Measurements from ENCODE around the gene ABCC3. TPM values are rescaled to one million over a fixed set of nuclear protein-coding genes. Genes with fewer than 3 reads are reported as not detected.

Gene ABCC3
- total RNA-seq, 1 donor from 2014 or later: 0.67 TPM

- TF ChIP-seq CTCF (IDR thresholded peaks at IDR 0.05; ENCODE audit: unreplicated experiment): no peak
- no peak overlapping the region for H3K4me3 Mint-ChIP-seq (ENCODE audit: unreplicated experiment)
- peaks cover 7% of the 10 kb centered on the region for H3K4me1 Mint-ChIP-seq (ENCODE audit: unreplicated experiment)
Measured at GRCh38 chr17:50686494-50687199, 52.0 kb downstream of the ABCC3 start.

DNA sequence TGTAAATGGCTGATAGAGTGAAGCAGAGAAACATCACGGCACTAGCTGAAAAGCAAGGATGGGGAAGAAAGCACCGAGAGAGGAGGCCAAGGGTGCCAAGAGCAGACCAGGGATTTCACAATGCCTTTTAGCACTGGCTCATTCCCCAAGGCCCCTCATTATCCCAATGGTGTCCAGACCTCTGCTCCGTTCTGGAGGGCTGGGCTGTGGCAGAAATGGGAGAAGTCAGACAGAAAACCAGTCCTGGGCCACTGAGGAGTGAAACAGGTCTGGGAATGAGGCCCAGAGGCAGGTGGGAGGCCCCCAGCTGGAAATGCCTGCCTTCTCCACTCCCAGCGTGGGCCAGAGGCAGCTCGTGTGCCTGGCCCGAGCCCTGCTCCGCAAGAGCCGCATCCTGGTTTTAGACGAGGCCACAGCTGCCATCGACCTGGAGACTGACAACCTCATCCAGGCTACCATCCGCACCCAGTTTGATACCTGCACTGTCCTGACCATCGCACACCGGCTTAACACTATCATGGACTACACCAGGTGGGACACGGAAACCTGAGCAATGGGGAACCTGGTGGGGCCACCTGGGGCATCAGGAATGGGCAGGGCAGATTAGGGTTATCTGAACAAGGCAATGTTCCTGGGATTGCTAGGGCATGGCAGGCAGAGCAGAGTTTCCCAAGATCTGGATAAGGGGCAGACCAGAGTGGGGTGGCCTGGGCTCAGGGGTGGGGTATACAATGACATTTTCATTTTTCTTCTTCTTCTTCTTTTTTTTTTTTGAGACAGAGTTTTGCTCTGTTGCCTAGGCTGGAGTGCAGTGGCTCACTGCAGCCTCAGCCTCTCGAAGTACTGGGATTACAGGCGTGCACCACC is 52.8 kb downstream of the ABCC3 start:
- H3K27me3 Mint-ChIP-seq (ENCODE audit: unreplicated experiment): peaks cover 3% of the 10 kb centered on the region
- H3K9me3 Mint-ChIP-seq (ENCODE audit: unreplicated experiment): no peaks in the 10 kb centered on the region
- peaks cover 7% of the 10 kb centered on the region for H3K4me1 Mint-ChIP-seq (ENCODE audit: unreplicated experiment)
- H3K4me3 Mint-ChIP-seq (ENCODE audit: unreplicated experiment): no peak overlapping the region
- H3K27ac Mint-ChIP-seq (ENCODE audit: unreplicated experiment): no peak overlapping the region
- no peaks in the 10 kb centered on the region for H3K36me3 Mint-ChIP-seq (ENCODE audit: low read depth, unreplicated experiment)
- DNase-seq (ENCODE audit: low spot score): no peak
- TF ChIP-seq CTCF (IDR thresholded peaks at IDR 0.05; ENCODE audit: unreplicated experiment): no peak

More at GRCh38 chr17:50686494-50687199, 52.0 kb downstream of the ABCC3 start:
- Mint-ChIP-seq H3K27me3 (ENCODE audit: unreplicated experiment) (peaks cover 4% of the 10 kb centered on the region), H3K27ac (ENCODE audit: unreplicated experiment) (no peak overlapping the region), H3K36me3 (ENCODE audit: low read depth, unreplicated experiment) (no peaks in the 10 kb centered on the region), H3K9me3 (ENCODE audit: unreplicated experiment) (no peaks in the 10 kb centered on the region)
- DNase-seq (ENCODE audit: low spot score): no peak

DNA sequence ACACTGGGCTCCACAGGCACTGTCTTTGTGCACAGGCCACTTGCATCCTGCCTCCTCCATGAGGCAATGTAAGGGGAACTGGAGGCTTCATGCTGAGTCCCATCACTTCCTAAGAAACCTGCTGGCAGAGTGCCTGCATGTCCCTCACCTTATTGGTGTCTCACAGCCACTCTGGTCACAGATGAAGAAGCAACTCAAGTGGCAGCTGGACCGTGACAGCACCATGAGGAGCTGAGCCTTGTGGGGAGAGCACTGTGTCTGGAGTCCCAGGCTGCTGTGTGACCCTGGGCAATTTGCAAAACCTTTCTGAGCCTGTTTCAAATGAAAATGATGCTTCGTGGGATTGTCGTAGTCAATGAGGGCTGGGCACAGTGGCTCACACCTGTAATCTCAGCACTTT is 53.6 kb downstream of the ABCC3 start:
- no peak overlapping the region for H3K27ac Mint-ChIP-seq (ENCODE audit: unreplicated experiment)
- no peak overlapping the region for H3K4me3 Mint-ChIP-seq (ENCODE audit: unreplicated experiment)
- peaks cover 7% of the 10 kb centered on the region for H3K4me1 Mint-ChIP-seq (ENCODE audit: unreplicated experiment)

GRCh38 chr17:50689251-50689650 is 54.6 kb downstream of the ABCC3 start:
- Mint-ChIP-seq H3K4me3 (ENCODE audit: unreplicated experiment) (no peak overlapping the region), H3K9me3 (ENCODE audit: unreplicated experiment) (no peaks in the 10 kb centered on the region), H3K4me1 (ENCODE audit: unreplicated experiment) (peaks cover 7% of the 10 kb centered on the region), H3K36me3 (ENCODE audit: low read depth, unreplicated experiment) (peaks cover 4% of the 10 kb centered on the region), H3K27me3 (ENCODE audit: unreplicated experiment) (peaks cover 3% of the 10 kb centered on the region), H3K27ac (ENCODE audit: unreplicated experiment) (no peak overlapping the region)
- TF ChIP-seq CTCF (IDR thresholded peaks at IDR 0.05; ENCODE audit: unreplicated experiment): no peak
- no peak for DNase-seq (ENCODE audit: low spot score)

More for the DNA sequence above, 53.6 kb downstream of the ABCC3 start:
- no peak for TF ChIP-seq CTCF (IDR thresholded peaks at IDR 0.05; ENCODE audit: unreplicated experiment)
- no peak for DNase-seq (ENCODE audit: low spot score)
- peaks cover 3% of the 10 kb centered on the region for H3K27me3 Mint-ChIP-seq (ENCODE audit: unreplicated experiment)
- no peaks in the 10 kb centered on the region for H3K9me3 Mint-ChIP-seq (ENCODE audit: unreplicated experiment)
- H3K36me3 Mint-ChIP-seq (ENCODE audit: low read depth, unreplicated experiment): peaks cover under 1% of the 10 kb centered on the region
